K562 (cell line): ENCODE results near the gene JAG2. TPM values are rescaled to one million over a fixed set of nuclear protein-coding genes. Genes with fewer than 3 reads are reported as not detected.

ENCODE experiments used
- ATAC-seq: fragments of 200-7000 bp; cut with Tn5 transposase; 3 replicates; pipeline ENCODE4 v1.9.1; 2020; ENCODE audit warnings: moderate library complexity
- BruUV-seq: library from RNA; stranded (reverse); fragments of 400-500 nt; replicated peaks from 2 replicates; lab custom pipeline; 2021; lab: Mats Ljungman, UMichigan
- CTCF ChIA-PET: fragments of 300-600 bp; formaldehyde crosslinking; extraction: SDS; loops from one replicate; lab custom pipeline; 2021; ENCODE audit warnings: low intra/inter-chr PET ratio; lab: Yijun Ruan, JAX
- POLR2A ChIA-PET: fragments of 300-600, 350-650 bp; sonication (Branson Sonifier 250); formaldehyde crosslinking; extraction: SDS; loops from one replicate; lab custom pipeline; 2021; ENCODE audit warnings: antibody characterized with exemption, inconsistent platforms; lab: Yijun Ruan, JAX
- DNase-seq, 4 experiments: peaks; one replicate each; pipeline versions ENCODE4 v3.0.0 to v3.0.0-alpha.2; 2011 to 2018; ENCODE audit warnings: low spot score in 3 of 4, mixed read lengths in 3 of 4; ENCODE audit errors: extremely low read depth in 1 of 4
- FAIRE-seq: peaks from 2 replicates; lab custom pipeline; 2011; peaks lifted over from hg19 to GRCh38; lab: Jason Lieb, UNC
- H2AFZ ChIP-seq: 2 replicates; pipeline ENCODE4 v1.6.0; 2011; ENCODE audit warnings: low read depth, low read length, control low read depth, inconsistent platforms
- H3K27ac ChIP-seq: fragments of 200-600 bp; 3 replicates; pipeline ENCODE4 v1.8.0; 2011; ENCODE audit warnings: low read depth, mild to moderate bottlenecking, control low read depth, inconsistent platforms, low read length, moderate library complexity, mixed read lengths; ENCODE audit errors: extremely low read depth
- H3K27me3 ChIP-seq, 2 experiments: fragments of 300-600 bp in 1 of 2; 2 replicates in 1 of 2; 3 replicates in 1 of 2; pipeline versions ENCODE4 v1.6.0 to v1.8.0; 2011; ENCODE audit warnings: inconsistent platforms in 2 of 2, low read length in 2 of 2, mild to moderate bottlenecking in 1 of 2, mixed read lengths in 1 of 2, moderate library complexity in 1 of 2; ENCODE audit not compliant: control insufficient read depth in 2 of 2, insufficient read depth in 2 of 2
- H3K36me3 ChIP-seq: fragments of 300-600 bp; 3 replicates; pipeline ENCODE4 v1.8.0; 2011; ENCODE audit warnings: mild to moderate bottlenecking, low read length, inconsistent platforms; ENCODE audit not compliant: control insufficient read depth, insufficient read depth
- H3K4me1 ChIP-seq, 2 experiments: fragments of 200-600 bp in 1 of 2; replicated peaks in 1 of 2; 2 replicates in 1 of 2; 3 replicates in 1 of 2; pipeline versions ENCODE4 v1.5.1 to v1.8.0; 2011; ENCODE audit warnings: inconsistent platforms in 2 of 2, low read length in 2 of 2, mild to moderate bottlenecking in 1 of 2, mixed read lengths in 1 of 2, moderate library complexity in 1 of 2; ENCODE audit not compliant: control insufficient read depth in 2 of 2, insufficient read depth in 2 of 2
- H3K4me2 ChIP-seq: 2 replicates; pipeline ENCODE4 v1.6.1; 2011; ENCODE audit warnings: low read length, control low read depth, inconsistent platforms, mixed read lengths; ENCODE audit not compliant: insufficient read depth
- H3K4me3 ChIP-seq: fragments of 200-600 bp; sonication (generic), shearing (Covaris generic); 2 replicates; pipeline ENCODE4 v1.5.1; 2016; ENCODE audit warnings: control low read depth, inconsistent platforms
- H3K79me2 ChIP-seq: fragments of 200-600 bp; 3 replicates; pipeline ENCODE4 v1.8.0; 2011; ENCODE audit warnings: low read length, inconsistent platforms; ENCODE audit not compliant: control insufficient read depth, insufficient read depth
- H3K9ac ChIP-seq, 2 experiments: 2 replicates each; pipeline versions ENCODE4 v1.6.0 to v1.6.1; 2011; ENCODE audit warnings: low read depth in 2 of 2, low read length in 2 of 2, control low read depth in 1 of 2, inconsistent platforms in 1 of 2, mild to moderate bottlenecking in 1 of 2, mixed read lengths in 1 of 2; ENCODE audit not compliant: insufficient read depth in 1 of 2
- H3K9me1 ChIP-seq: one replicate; pipeline ENCODE4 v1.6.0; 2011; ENCODE audit warnings: inconsistent platforms, mild to moderate bottlenecking, low read length, moderate library complexity; ENCODE audit not compliant: control insufficient read depth, insufficient read depth
- H3K9me3 ChIP-seq: replicated peaks from 2 replicates; pipeline ENCODE4 v1.5.1; 2011; ENCODE audit warnings: low read depth, low read length, inconsistent platforms; ENCODE audit not compliant: control insufficient read depth, insufficient read depth
- H4K20me1 ChIP-seq: replicated peaks from 2 replicates; pipeline ENCODE4 v1.6.1; 2011; ENCODE audit warnings: low read length, inconsistent platforms, mixed read lengths; ENCODE audit not compliant: control insufficient read depth, insufficient read depth
- GABPA ChIP-seq: fragments of 200-800 bp; sonication (Bioruptor generic); conservative IDR thresholded peaks from 2 replicates; pipeline ENCODE4 v1.6.1; 2016; ENCODE audit warnings: low read depth, missing genetic modification characterization, missing compliant biosample characterization
- MBD1 ChIP-seq: fragments of 250-450 bp; sonication (Bioruptor Pico); IDR thresholded peaks from 2 replicates; pipeline ENCODE4 v1.8.0; 2022; ENCODE audit warnings: inconsistent platforms
- MITF ChIP-seq: IDR thresholded peaks from 2 replicates; pipeline ENCODE4 v1.6.1; 2014; ENCODE audit warnings: antibody characterized with exemption
- NRF1 ChIP-seq, 2 experiments: fragments of 450-650 bp; IDR thresholded peaks in 1 of 2; conservative IDR thresholded peaks in 1 of 2; 2 replicates each; pipeline ENCODE4 v1.6.1; 2014; ENCODE audit warnings: mild to moderate bottlenecking in 2 of 2
- PHB2 ChIP-seq: fragments of 450-650 bp; IDR thresholded peaks from 2 replicates; pipeline ENCODE4 v1.6.1; 2017; ENCODE audit warnings: low read depth
- RBFOX2 ChIP-seq: fragments of 200-400 bp; formaldehyde crosslinking; IDR thresholded peaks from 2 replicates; pipeline ENCODE4 v1.6.1; 2017; ENCODE audit warnings: low read depth, mild to moderate bottlenecking, low read length, moderate library complexity
- ZFP36 ChIP-seq: fragments of 150-350 bp; IDR thresholded peaks from 2 replicates; pipeline ENCODE4 v1.6.1; 2018; ENCODE audit warnings: low read length, low read depth; ENCODE audit not compliant: partially characterized antibody
- ZNF449 ChIP-seq: fragments of 250-450 bp; sonication (Bioruptor Pico); IDR thresholded peaks from 2 replicates; pipeline ENCODE4 v1.8.0; 2022; ENCODE audit warnings: moderate library complexity, mild to moderate bottlenecking, inconsistent platforms
- ZNF609 ChIP-seq: sonication (generic); formaldehyde crosslinking; IDR thresholded peaks from 2 replicates; pipeline ENCODE4 v1.8.1; 2023; ENCODE audit warnings: missing genetic modification reagents, mild to moderate bottlenecking, borderline replicate concordance
- ZNF696 ChIP-seq: fragments of 250-450 bp; sonication (Bioruptor Pico); conservative IDR thresholded peaks from 2 replicates; pipeline ENCODE4 v1.4.0; 2020; ENCODE audit warnings: mild to moderate bottlenecking, moderate library complexity
- WGBS: fragments of 100-300 bp; shearing (Covaris generic); methylation state at CpG from one replicate; pipeline ENCODE4 v1.1.6; 2016; ENCODE audit warnings: low coverage, mixed read lengths; ENCODE audit not compliant: insufficient coverage; ENCODE audit errors: missing lambda C conversion rate; 5-methylcytosine and 5-hydroxymethylcytosine counted together
- in situ Hi-C: fragments of 300-500 bp; cut with MboI; formaldehyde crosslinking; loops from 4 replicates; pipeline ENCODE4 v1.15.0; 2018; ENCODE audit warnings: inconsistent platforms, mixed read lengths
- intact Hi-C: fragments of 100-400 bp; cut with micrococcal nuclease; formaldehyde crosslinking; loops from 2 replicates; pipeline ENCODE4 v1.14.2; 2022
- polyA plus RNA-seq, 8 experiments: library from polyadenylated mRNA; depleted of rRNA in 4 of 8; stranded (reverse) in 5 of 8; unstranded in 3 of 8; fragments of >200 nt; fragmentation: Nextera tagmentation in 2 of 8; fragmentation: Illumina TruSeq in 1 of 8; extraction: Ambion mirVana in 2 of 8; extraction: Trizol in 1 of 8; gene quantifications; 2 replicates each; pipeline versions ENCODE4 v1.2.1 to v1.2.3, GENCODE V29; 2011 to 2014; ENCODE audit warnings: inconsistent platforms in 1 of 8, missing spikeins in 1 of 8
- total RNA-seq, 7 experiments: library from RNA; depleted of rRNA in 6 of 7; stranded (reverse); fragments of >200 nt in 6 of 7; fragmentation: Illumina TruSeq in 2 of 7; extraction: Trizol in 2 of 7; gene quantifications; 2 replicates each; pipeline versions ENCODE4 v1.2.1 to v1.2.3, GENCODE V29; 2011 to 2021; ENCODE audit warnings: low replicate concordance in 1 of 7

The JAG2 gene
- total and polyA plus RNA-seq, 9 of the 15 experiments (the other 6 are each of a cell fraction or from before 2014, with no cell fraction given), result 0.25 to 48.4 (median 8.6) TPM

GRCh38 chr14:105093038-105093430 lies 75.5 kb downstream of the JAG2 start:
- ChIA-PET POLR2A (interaction anchor here (0.6 kb wide), 1 partner anchor 47 kb away, joined by 3 read pairs; no protein-coding TSS in a partner anchor), CTCF (interaction anchor here (0.6 kb wide), 1 partner anchor 423 kb away, joined by 5 read pairs; no protein-coding TSS in a partner anchor)
- H3K27ac ChIP-seq, result no peak overlapping the region
- intact Hi-C loops, result loop anchor here (5.0 kb wide), 2 partner anchors 89 to 434 kb away; partner anchors contain the start of genes NUDT14 and TMEM121
- peaks cover 5% of the 10 kb centered on the region for H3K9me1 ChIP-seq
- H3K9ac ChIP-seq, result peak overlapping the region in 1 of 2 experiments; percentile 61; a peak in 2 of 4 replicates
- H2AFZ ChIP-seq, result 0 out of 2 replicates have a peak overlapping the region, but pooled peaks have one; percentile 51
- H3K79me2 ChIP-seq, result no peaks in the 10 kb centered on the region
- DNase-seq (peak; percentile 36 to 67 (median 54)), ATAC-seq (peak; percentile 6; the same call in 1 of the 3 replicates), FAIRE-seq (no peak)
- no peaks in the 10 kb centered on the region for H4K20me1 ChIP-seq
- in situ Hi-C loops, result loop anchor here (10.0 kb wide), 2 partner anchors 192 to 262 kb away; no protein-coding TSS in a partner anchor
- no peak overlapping the region for H3K4me2 ChIP-seq
- WGBS, result 0% methylated on average over 6 of the region's 46 CpGs
- no peaks in the 10 kb centered on the region for H3K36me3 ChIP-seq
- H3K27me3 ChIP-seq, result peaks cover 14 to 36% of the 10 kb centered on the region in 2 experiments; a peak in 4 of 5 replicates
- BruUV-seq, result no TSS peak
- peaks cover 0 to 65% of the 10 kb centered on the region in 2 experiments; a peak in 2 of 5 replicates for H3K4me1 ChIP-seq
- no peaks in the 10 kb centered on the region for H3K9me3 ChIP-seq
- peak overlapping the region; percentile 43; the same call in 1 of the 2 replicates for H3K4me3 ChIP-seq
- TF ChIP-seq ZNF696 (CRISPR knock-in tag), result no peak
- peak; percentile 83 to 85 for TF ChIP-seq NRF1 (conservative IDR thresholded peaks at IDR 0.05 in 1 of 2, IDR thresholded peaks at IDR 0.05 in 1 of 2)
- no peak for TF ChIP-seq PHB2
- TF ChIP-seq MITF, result no peak
- TF ChIP-seq ZNF609 (CRISPR knock-in tag), result no peak
- no peak for TF ChIP-seq MBD1 (CRISPR knock-in tag)
- no peak for TF ChIP-seq ZNF449
- 0 out of 2 replicates have a peak, but pooled peaks have one; percentile 25 for TF ChIP-seq RBFOX2
- TF ChIP-seq GABPA, result peak; percentile 49
- peak; percentile 83 for TF ChIP-seq ZFP36
